ENCODE measurements around the gene RARB.

Gene RARB

GRCh38 chr3:25633919-25634318 lies 205.9 kb downstream of the RARB start:
- Histone ChIP-seq H3K79me2 (ENCODE audit: insufficient read depth, low read length) (no peaks in the 10 kb centered on the region), H3K27ac (ENCODE audit: low read depth, low read length, poor library complexity, severe bottlenecking) (no peak overlapping the region), H2AFZ (ENCODE audit: low read length) (no peak overlapping the region), H3K4me3 (ENCODE audit: low read depth, low read length, poor library complexity, severe bottlenecking) (no peak overlapping the region), H4K20me1 (ENCODE audit: insufficient read depth, low read length) (no peaks in the 10 kb centered on the region), H3K9ac (ENCODE audit: low read length) (no peak overlapping the region), H3K4me1 (ENCODE audit: insufficient read depth, low read length, severe bottlenecking) (no peaks in the 10 kb centered on the region), H3K27me3 (ENCODE audit: insufficient read depth, low read length) (no peaks in the 10 kb centered on the region), H3K36me3 (ENCODE audit: insufficient read depth, low read length) (peaks cover 80% of the 10 kb centered on the region), H3K9me2 (ENCODE audit: low read depth, low read length) (no peaks in the 10 kb centered on the region), H3K4me2 (ENCODE audit: low read length) (no peak overlapping the region), H3F3A (ENCODE audit: insufficient read depth, low read length) (no peaks in the 10 kb centered on the region), H3K9me3 (ENCODE audit: low read length) (no peaks in the 10 kb centered on the region)
- TF ChIP-seq, protein P1, sequence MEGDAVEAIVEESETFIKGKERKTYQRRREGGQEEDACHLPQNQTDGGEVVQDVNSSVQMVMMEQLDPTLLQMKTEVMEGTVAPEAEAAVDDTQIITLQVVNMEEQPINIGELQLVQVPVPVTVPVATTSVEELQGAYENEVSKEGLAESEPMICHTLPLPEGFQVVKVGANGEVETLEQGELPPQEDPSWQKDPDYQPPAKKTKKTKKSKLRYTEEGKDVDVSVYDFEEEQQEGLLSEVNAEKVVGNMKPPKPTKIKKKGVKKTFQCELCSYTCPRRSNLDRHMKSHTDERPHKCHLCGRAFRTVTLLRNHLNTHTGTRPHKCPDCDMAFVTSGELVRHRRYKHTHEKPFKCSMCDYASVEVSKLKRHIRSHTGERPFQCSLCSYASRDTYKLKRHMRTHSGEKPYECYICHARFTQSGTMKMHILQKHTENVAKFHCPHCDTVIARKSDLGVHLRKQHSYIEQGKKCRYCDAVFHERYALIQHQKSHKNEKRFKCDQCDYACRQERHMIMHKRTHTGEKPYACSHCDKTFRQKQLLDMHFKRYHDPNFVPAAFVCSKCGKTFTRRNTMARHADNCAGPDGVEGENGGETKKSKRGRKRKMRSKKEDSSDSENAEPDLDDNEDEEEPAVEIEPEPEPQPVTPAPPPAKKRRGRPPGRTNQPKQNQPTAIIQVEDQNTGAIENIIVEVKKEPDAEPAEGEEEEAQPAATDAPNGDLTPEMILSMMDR (IDR thresholded peaks at IDR 0.05; ENCODE audit: low read length), result no peak

- Histone ChIP-seq H4K20me1 (ENCODE audit: insufficient read depth, low read length) (no peaks in the 10 kb centered on the region), H3K4me3 (ENCODE audit: low read depth, low read length, poor library complexity, severe bottlenecking) (no peak overlapping the region), H3K27me3 (ENCODE audit: insufficient read depth, low read length) (no peaks in the 10 kb centered on the region), H3K36me3 (ENCODE audit: insufficient read depth, low read length) (peaks cover 75% of the 10 kb centered on the region), H3K9me3 (ENCODE audit: low read length) (no peaks in the 10 kb centered on the region), H3K9me2 (ENCODE audit: low read depth, low read length) (no peaks in the 10 kb centered on the region), H3K4me2 (ENCODE audit: low read length) (no peak overlapping the region), H3K79me2 (ENCODE audit: insufficient read depth, low read length) (no peaks in the 10 kb centered on the region), H2AFZ (ENCODE audit: low read length) (no peak overlapping the region), H3K4me1 (ENCODE audit: insufficient read depth, low read length, severe bottlenecking) (no peaks in the 10 kb centered on the region), H3K9ac (ENCODE audit: low read length) (no peak overlapping the region), H3F3A (ENCODE audit: insufficient read depth, low read length) (no peaks in the 10 kb centered on the region), H3K27ac (ENCODE audit: low read depth, low read length, poor library complexity, severe bottlenecking) (no peak overlapping the region)
- no peak for TF ChIP-seq EZH2 (IDR thresholded peaks at IDR 0.05; ENCODE audit: borderline replicate concordance, low read length)
- TF ChIP-seq, protein P1 (IDR thresholded peaks at IDR 0.05; ENCODE audit: low read length), result no peak
These were observed 207.0 kb downstream of the RARB start for GRCh38 chr3:25635038-25635437.
